K562 (cell line): ENCODE data around the gene SUSD3. TPM values are rescaled to one million over a fixed set of nuclear protein-coding genes. Genes with fewer than 3 reads are reported as not detected.
A peak's percentile ranks its signal among the peaks of the same experiment; 100 is the strongest.

ENCODE experiments used
- ARID3A ChIP-seq: IDR thresholded peaks from 2 replicates; pipeline ENCODE4 v1.6.1; 2012; ENCODE audit warnings: low read depth, low read length, improper control_type of control experiment, borderline replicate concordance
- CBFA2T2 ChIP-seq: fragments of 450-650 bp; conservative IDR thresholded peaks from 2 replicates; pipeline ENCODE4 v1.6.1; 2017; ENCODE audit warnings: mild to moderate bottlenecking
- CTCFL ChIP-seq: IDR thresholded peaks from 2 replicates; pipeline ENCODE4 v1.6.1; 2011; ENCODE audit warnings: borderline replicate concordance, low read depth, mild to moderate bottlenecking, moderate library complexity, low read length; ENCODE audit not compliant: insufficient read depth, poor library complexity, severe bottlenecking
- IFI16 ChIP-seq: fragments of 250-450 bp; sonication (Bioruptor Pico); IDR thresholded peaks from 2 replicates; pipeline ENCODE4 v2.1.2; 2022; ENCODE audit warnings: mild to moderate bottlenecking, inconsistent platforms
- KAT7 ChIP-seq: sonication (generic); formaldehyde crosslinking; IDR thresholded peaks from 2 replicates; pipeline ENCODE4 v1.8.0; 2022; ENCODE audit warnings: missing genetic modification reagents, mild to moderate bottlenecking, borderline replicate concordance
- KLF6 ChIP-seq: fragments of 250-450 bp; sonication (Bioruptor Pico); IDR thresholded peaks from 2 replicates; pipeline ENCODE4 v1.4.0; 2020; ENCODE audit warnings: mild to moderate bottlenecking, moderate library complexity, borderline replicate concordance
- MEF2A ChIP-seq: IDR thresholded peaks from 2 replicates; pipeline ENCODE4 v1.6.1; 2011; ENCODE audit warnings: low read depth, mild to moderate bottlenecking, low read length, moderate library complexity; ENCODE audit not compliant: control insufficient read depth
- NR0B1 ChIP-seq: fragments of 450-650 bp; IDR thresholded peaks from one replicate; pipeline ENCODE4 v1.6.1; 2018; ENCODE audit warnings: mild to moderate bottlenecking, moderate library complexity; ENCODE audit not compliant: partially characterized antibody
- NR2C2 ChIP-seq, 2 experiments: fragments of 200-800 bp in 1 of 2; sonication (Bioruptor generic) in 1 of 2; sonication (generic) in 1 of 2; formaldehyde crosslinking in 1 of 2; IDR thresholded peaks; 2 replicates each; pipeline versions ENCODE4 v1.6.1 to v1.8.0; 2016 to 2022; ENCODE audit warnings: mild to moderate bottlenecking in 1 of 2, missing compliant biosample characterization in 1 of 2, missing genetic modification characterization in 1 of 2, missing genetic modification reagents in 1 of 2
- POLR2G ChIP-seq: fragments of 200-400 bp; formaldehyde crosslinking; IDR thresholded peaks from 2 replicates; pipeline ENCODE4 v1.6.1; 2017; ENCODE audit warnings: low read depth, mild to moderate bottlenecking, antibody characterized with exemption, low read length, moderate library complexity
- SP1 ChIP-seq: sonication (generic); formaldehyde crosslinking; IDR thresholded peaks from 2 replicates; pipeline ENCODE4 v1.8.1; 2022; ENCODE audit warnings: mild to moderate bottlenecking, missing genetic modification reagents
- ZNF23 ChIP-seq: fragments of 250-450 bp; sonication (Bioruptor Pico); IDR thresholded peaks from 2 replicates; pipeline ENCODE4 v1.4.0; 2020; ENCODE audit warnings: mild to moderate bottlenecking
- ZNF239 ChIP-seq: fragments of 250-450 bp; sonication (Bioruptor Pico); IDR thresholded peaks from 2 replicates; pipeline ENCODE4 v1.4.0; 2020; ENCODE audit warnings: mild to moderate bottlenecking
- ZNF431 ChIP-seq: sonication (generic); formaldehyde crosslinking; IDR thresholded peaks from 2 replicates; pipeline ENCODE4 v1.8.0; 2022; ENCODE audit warnings: mild to moderate bottlenecking, missing genetic modification reagents
- ZNF609 ChIP-seq: sonication (generic); formaldehyde crosslinking; IDR thresholded peaks from 2 replicates; pipeline ENCODE4 v1.8.1; 2023; ENCODE audit warnings: missing genetic modification reagents, mild to moderate bottlenecking, borderline replicate concordance
- ZNF668 ChIP-seq: fragments of 250-450 bp; sonication (Bioruptor Pico); IDR thresholded peaks from 2 replicates; pipeline ENCODE4 v1.8.0; 2022; ENCODE audit warnings: mild to moderate bottlenecking, inconsistent platforms
- ZSCAN29 ChIP-seq: fragments of 450-650 bp; IDR thresholded peaks from 2 replicates; pipeline ENCODE4 v1.6.1; 2017
- polyA plus RNA-seq, 8 experiments: library from polyadenylated mRNA; depleted of rRNA in 4 of 8; stranded (reverse) in 5 of 8; unstranded in 3 of 8; fragments of >200 nt; fragmentation: Nextera tagmentation in 2 of 8; fragmentation: Illumina TruSeq in 1 of 8; extraction: Ambion mirVana in 2 of 8; extraction: Trizol in 1 of 8; gene quantifications; 2 replicates each; pipeline versions ENCODE4 v1.2.1 to v1.2.3, GENCODE V29; 2011 to 2014; ENCODE audit warnings: inconsistent platforms in 1 of 8, missing spikeins in 1 of 8
- total RNA-seq, 7 experiments: library from RNA; depleted of rRNA in 6 of 7; stranded (reverse); fragments of >200 nt in 6 of 7; fragmentation: Illumina TruSeq in 2 of 7; extraction: Trizol in 2 of 7; gene quantifications; 2 replicates each; pipeline versions ENCODE4 v1.2.1 to v1.2.3, GENCODE V29; 2011 to 2021; ENCODE audit warnings: low replicate concordance in 1 of 7

Gene SUSD3
- total and polyA plus RNA-seq, 9 of the 15 experiments (the other 6 are each of a cell fraction or from before 2014, with no cell fraction given), result 1.3 to 21.7 (median 11.4) TPM

- no peak for TF ChIP-seq NR0B1
- peak; percentile 53; the same call in 1 of the 2 replicates for TF ChIP-seq KLF6 (CRISPR knock-in tag)
- TF ChIP-seq POLR2G, result peak; percentile 83
- TF ChIP-seq NR2C2 (CRISPR knock-in tag; IDR thresholded peaks at IDR 0.05), result no peak
- TF ChIP-seq NR2C2 (tag; IDR thresholded peaks at IDR 0.05), result peak; percentile 8; the same call in 1 of the 2 replicates
- no peak for TF ChIP-seq ZNF609
- TF ChIP-seq ZNF668 (CRISPR knock-in tag), result no peak
- TF ChIP-seq ZNF239 (CRISPR knock-in tag), result no peak
- TF ChIP-seq ZSCAN29, result no peak
- TF ChIP-seq ZNF23 (CRISPR knock-in tag), result no peak
- peak; percentile 47 for TF ChIP-seq KAT7 (CRISPR knock-in tag)
- no peak; the same call in 1 of the 2 replicates for TF ChIP-seq ZNF431 (CRISPR knock-in tag)
- TF ChIP-seq SP1, result peak; percentile 57
- TF ChIP-seq IFI16, result no peak
- TF ChIP-seq CBFA2T2, result no peak
- no peak for TF ChIP-seq ARID3A
- no peak for TF ChIP-seq CTCFL
- TF ChIP-seq MEF2A, result no peak
Observed at GRCh38 chr9:93134015-93134739, 75.7 kb downstream of the SUSD3 start, which contains the start of gene NINJ1 (continued).
